ENCODE data around the gene CUX1.

GRCh38 chr7:102215711-102216110, 398.3 kb downstream of the CUX1 start:
- TF ChIP-seq SNAI2 (CRISPR knock-in tag; IDR thresholded peaks at IDR 0.05) (no peak), ZFP30 (CRISPR knock-in tag; IDR thresholded peaks at IDR 0.05) (no peak), ZC3H10 (CRISPR knock-in tag; IDR thresholded peaks at IDR 0.05) (no peak), ZNF8 (CRISPR knock-in tag; IDR thresholded peaks at IDR 0.05) (no peak), TCF4 (CRISPR knock-in tag; IDR thresholded peaks at IDR 0.05; ENCODE audit: borderline replicate concordance) (no peak), POU6F1 (CRISPR knock-in tag; IDR thresholded peaks at IDR 0.05; ENCODE audit: borderline replicate concordance, low read depth) (no peak), ESRRG (CRISPR knock-in tag; IDR thresholded peaks at IDR 0.05) (no peak), BACH2 (CRISPR knock-in tag; IDR thresholded peaks at IDR 0.05; ENCODE audit: borderline replicate concordance) (no peak), OSR1 (CRISPR knock-in tag; IDR thresholded peaks at IDR 0.05) (no peak), PPARA (CRISPR knock-in tag; IDR thresholded peaks at IDR 0.05; ENCODE audit: borderline replicate concordance) (no peak), ZFP3 (CRISPR knock-in tag; IDR thresholded peaks at IDR 0.05) (no peak), TSHZ2 (CRISPR knock-in tag; IDR thresholded peaks at IDR 0.05) (no peak)
- TF ChIP-seq, protein P1, sequence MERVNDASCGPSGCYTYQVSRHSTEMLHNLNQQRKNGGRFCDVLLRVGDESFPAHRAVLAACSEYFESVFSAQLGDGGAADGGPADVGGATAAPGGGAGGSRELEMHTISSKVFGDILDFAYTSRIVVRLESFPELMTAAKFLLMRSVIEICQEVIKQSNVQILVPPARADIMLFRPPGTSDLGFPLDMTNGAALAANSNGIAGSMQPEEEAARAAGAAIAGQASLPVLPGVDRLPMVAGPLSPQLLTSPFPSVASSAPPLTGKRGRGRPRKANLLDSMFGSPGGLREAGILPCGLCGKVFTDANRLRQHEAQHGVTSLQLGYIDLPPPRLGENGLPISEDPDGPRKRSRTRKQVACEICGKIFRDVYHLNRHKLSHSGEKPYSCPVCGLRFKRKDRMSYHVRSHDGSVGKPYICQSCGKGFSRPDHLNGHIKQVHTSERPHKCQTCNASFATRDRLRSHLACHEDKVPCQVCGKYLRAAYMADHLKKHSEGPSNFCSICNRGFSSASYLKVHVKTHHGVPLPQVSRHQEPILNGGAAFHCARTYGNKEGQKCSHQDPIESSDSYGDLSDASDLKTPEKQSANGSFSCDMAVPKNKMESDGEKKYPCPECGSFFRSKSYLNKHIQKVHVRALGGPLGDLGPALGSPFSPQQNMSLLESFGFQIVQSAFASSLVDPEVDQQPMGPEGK (CRISPR knock-in tag; IDR thresholded peaks at IDR 0.05; ENCODE audit: borderline replicate concordance), result no peak
- TF ChIP-seq, protein P2, sequence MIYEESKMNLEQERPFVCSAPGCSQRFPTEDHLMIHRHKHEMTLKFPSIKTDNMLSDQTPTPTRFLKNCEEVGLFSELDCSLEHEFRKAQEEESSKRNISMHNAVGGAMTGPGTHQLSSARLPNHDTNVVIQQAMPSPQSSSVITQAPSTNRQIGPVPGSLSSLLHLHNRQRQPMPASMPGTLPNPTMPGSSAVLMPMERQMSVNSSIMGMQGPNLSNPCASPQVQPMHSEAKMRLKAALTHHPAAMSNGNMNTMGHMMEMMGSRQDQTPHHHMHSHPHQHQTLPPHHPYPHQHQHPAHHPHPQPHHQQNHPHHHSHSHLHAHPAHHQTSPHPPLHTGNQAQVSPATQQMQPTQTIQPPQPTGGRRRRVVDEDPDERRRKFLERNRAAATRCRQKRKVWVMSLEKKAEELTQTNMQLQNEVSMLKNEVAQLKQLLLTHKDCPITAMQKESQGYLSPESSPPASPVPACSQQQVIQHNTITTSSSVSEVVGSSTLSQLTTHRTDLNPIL (CRISPR knock-in tag; IDR thresholded peaks at IDR 0.05; ENCODE audit: low read depth), result no peak

Data from SK-N-SH treated with all-trans-retinoic acid at 6 μM for 48 hours (cell line).